Sigmoid colon (tissue), 7 donors: ENCODE data around the gene SYNC. TPM values are rescaled to one million over a fixed set of nuclear protein-coding genes. Genes with fewer than 3 reads are reported as not detected.

ENCODE experiments used
- DNase-seq: peaks from one replicate; pipeline ENCODE4 v3.0.0-alpha.2; 2019
- H3K27ac ChIP-seq, 4 donors: fragments of 200-600 bp; sonication (generic); one replicate each; pipeline ENCODE4 v1.5.1; 2016 to 2019; ENCODE audit warnings: mild to moderate bottlenecking in 1 of 4
- H3K27me3 ChIP-seq, 3 donors: fragments of 200-600 bp; sonication (generic); one replicate each; pipeline ENCODE4 v1.5.1; 2019; ENCODE audit warnings: mild to moderate bottlenecking in 1 of 3
- H3K36me3 ChIP-seq, 4 donors: fragments of 200-600 bp; sonication (generic); one replicate each; pipeline ENCODE4 v1.5.1; 2016 to 2019
- H3K4me1 ChIP-seq, 4 donors: fragments of 200-600 bp; sonication (generic); one replicate each; pipeline ENCODE4 v1.5.1; 2017 to 2019
- H3K4me3 ChIP-seq, 4 donors: fragments of 200-600 bp; sonication (generic); one replicate each; pipeline ENCODE4 v1.5.1; 2017 to 2019; ENCODE audit warnings: mild to moderate bottlenecking in 2 of 4, moderate library complexity in 1 of 4
- H3K9me3 ChIP-seq, 4 donors: fragments of 200-600 bp in 3 of 4; sonication (generic) in 3 of 4; one replicate each; pipeline versions ENCODE4 v1.5.1 to v1.6.1; 2013 to 2019
- CTCF ChIP-seq, 4 experiments: fragments of 450-650 bp in 3 of 4; fragments of 200-600 bp in 1 of 4; IDR thresholded peaks; one replicate each; pipeline ENCODE4 v1.5.1; 2016 to 2019; ENCODE audit warnings: antibody characterized with exemption in 4 of 4, mild to moderate bottlenecking in 3 of 4, moderate library complexity in 2 of 4
- EP300 ChIP-seq, 4 donors: sonication (generic); formaldehyde crosslinking; IDR thresholded peaks; one replicate each; pipeline ENCODE4 v1.6.1; 2017; ENCODE audit warnings: antibody characterized with exemption in 4 of 4
- POLR2A ChIP-seq, 2 donors: fragments of 450-650 bp; IDR thresholded peaks; one replicate each; pipeline ENCODE4 v1.6.1; 2016; ENCODE audit warnings: antibody characterized with exemption in 2 of 2, mild to moderate bottlenecking in 2 of 2, moderate library complexity in 2 of 2
- POLR2AphosphoS5 ChIP-seq, 4 donors: sonication (generic); formaldehyde crosslinking; IDR thresholded peaks; one replicate each; pipeline ENCODE4 v1.6.1; 2017; ENCODE audit warnings: antibody characterized with exemption in 4 of 4
- WGBS, 2 donors: extraction: QIAGEN DNeasy Blood & Tissue Kit; methylation state at CpG; one replicate each; pipeline ENCODE4 v1.1.7; 2013; 5-methylcytosine and 5-hydroxymethylcytosine counted together
- intact Hi-C: fragments of 100-400 bp; cut with DNase I; formaldehyde crosslinking; loops from one replicate; pipeline ENCODE4 v1.15.1; 2023
- polyA plus RNA-seq, 3 donors: library from polyadenylated mRNA; stranded (reverse); fragments of 200-250 nt; gene quantifications; one replicate each; pipeline ENCODE4 v1.2.3, GENCODE V29; 2013
- total RNA-seq, 4 donors: library from RNA; depleted of rRNA; stranded (reverse); fragments of >200 nt; gene quantifications; one replicate each; pipeline ENCODE4 v1.1.0, GENCODE V29; 2016
- donor health status: healthy with polysubstance abuse.
- donor health status: Bipolar disorder and iron deficiency.
- donor health status: healthy.

SYNC gene
- total and polyA plus RNA-seq, 7 donors: 6.9 to 87.5 (median 22.5) TPM

- intact Hi-C loops: no loop called here
- no peak for TF ChIP-seq POLR2AphosphoS5 (IDR thresholded peaks at IDR 0.05)
- no peak for TF ChIP-seq CTCF (IDR thresholded peaks at IDR 0.05)
- TF ChIP-seq EP300 (IDR thresholded peaks at IDR 0.05): no peak
- no peak for TF ChIP-seq POLR2A (IDR thresholded peaks at IDR 0.05)
- 90 to 93% methylated on average over 4 of the region's 4 CpGs for WGBS, 2 donors
- Histone ChIP-seq H3K4me1 (peaks cover 0 to 9% (median 6%) of the 10 kb centered on the region in 4 donors), H3K9me3 (no peaks in the 10 kb centered on the region), H3K27me3 (no peaks in the 10 kb centered on the region), H3K36me3 (no peaks in the 10 kb centered on the region), H3K27ac (no peak overlapping the region), H3K4me3 (no peak overlapping the region)
- DNase-seq: no peak
Observed at GRCh38 chr1:32748348-32748747, 45.8 kb upstream of the SYNC start.

GRCh38 chr1:32746130-32746529 is 43.6 kb upstream of the SYNC start:
- no peak overlapping the region for H3K4me3 ChIP-seq
- intact Hi-C loops: no loop called here
- 66 to 92% methylated on average over 9 of the region's 9 CpGs for WGBS, 2 donors

GRCh38 chr1:32744071-32744425 is 41.5 kb upstream of the SYNC start:
- no peak for DNase-seq
- Histone ChIP-seq H3K27me3 (no peaks in the 10 kb centered on the region), H3K4me1 (peaks cover 0 to 29% (median 22%) of the 10 kb centered on the region in 4 donors), H3K4me3 (no peak overlapping the region), H3K36me3 (no peaks in the 10 kb centered on the region), H3K9me3 (no peaks in the 10 kb centered on the region), H3K27ac (peak overlapping the region in 1 of 4 donors; percentile 95)
- intact Hi-C loops: no loop called here
- TF ChIP-seq CTCF (IDR thresholded peaks at IDR 0.05): no peak
- TF ChIP-seq EP300 (IDR thresholded peaks at IDR 0.05): no peak
- no peak for TF ChIP-seq POLR2A (IDR thresholded peaks at IDR 0.05)
- TF ChIP-seq POLR2AphosphoS5 (IDR thresholded peaks at IDR 0.05): no peak

More at GRCh38 chr1:32746130-32746529, 43.6 kb upstream of the SYNC start:
- Histone ChIP-seq H3K27ac (no peak overlapping the region), H3K27me3 (no peaks in the 10 kb centered on the region), H3K4me1 (peaks cover 0 to 22% (median 18%) of the 10 kb centered on the region in 4 donors), H3K36me3 (no peaks in the 10 kb centered on the region), H3K9me3 (no peaks in the 10 kb centered on the region)
- TF ChIP-seq POLR2AphosphoS5 (IDR thresholded peaks at IDR 0.05) (no peak), EP300 (IDR thresholded peaks at IDR 0.05) (no peak), POLR2A (IDR thresholded peaks at IDR 0.05) (no peak), CTCF (IDR thresholded peaks at IDR 0.05) (no peak)
- no peak for DNase-seq

- no peaks in the 10 kb centered on the region for H3K9me3 ChIP-seq
- no peak for TF ChIP-seq POLR2AphosphoS5 (IDR thresholded peaks at IDR 0.05)
- no peak for TF ChIP-seq CTCF (IDR thresholded peaks at IDR 0.05)
- TF ChIP-seq POLR2A (IDR thresholded peaks at IDR 0.05): no peak
- no peak for TF ChIP-seq EP300 (IDR thresholded peaks at IDR 0.05)
- H3K4me3 ChIP-seq: no peak overlapping the region
- 11 to 50% methylated on average over 6 of the region's 6 CpGs for WGBS, 2 donors
- no peak for DNase-seq
- no peaks in the 10 kb centered on the region for H3K27me3 ChIP-seq
- intact Hi-C loops: no loop called here
- H3K36me3 ChIP-seq: no peaks in the 10 kb centered on the region
- peak overlapping the region; percentile 27 to 95 (median 82) for H3K27ac ChIP-seq
- H3K4me1 ChIP-seq: peaks cover 0 to 29% (median 22%) of the 10 kb centered on the region in 4 donors
Observed at GRCh38 chr1:32743380-32744070, 41.0 kb upstream of the SYNC start.

- Histone ChIP-seq H3K4me3 (peak overlapping the region in 2 of 4 donors; percentile 66 to 67), H3K27ac (peak overlapping the region; percentile 27 to 95 (median 82))
- WGBS, 2 donors: 9 to 66% methylated on average over 4 of the region's 4 CpGs
Observed at GRCh38 chr1:32742956-32743355, 40.4 kb upstream of the SYNC start.

More at GRCh38 chr1:32742956-32743355, 40.4 kb upstream of the SYNC start:
- no peaks in the 10 kb centered on the region for H3K36me3 ChIP-seq
- peaks cover 0 to 29% (median 22%) of the 10 kb centered on the region in 4 donors for H3K4me1 ChIP-seq
- TF ChIP-seq EP300 (IDR thresholded peaks at IDR 0.05) (no peak), CTCF (IDR thresholded peaks at IDR 0.05) (no peak), POLR2A (IDR thresholded peaks at IDR 0.05) (peak in 1 of 2 donors; percentile 42), POLR2AphosphoS5 (IDR thresholded peaks at IDR 0.05) (no peak)
- no peak for DNase-seq
- no peaks in the 10 kb centered on the region for H3K9me3 ChIP-seq
- no peaks in the 10 kb centered on the region for H3K27me3 ChIP-seq
- intact Hi-C loops: no loop called here
